ENCODE results near the gene TWNK. TPM values are rescaled to one million over a fixed set of nuclear protein-coding genes. Genes with fewer than 3 reads are reported as not detected.

TWNK gene
- total RNA-seq, 1 experiment from 2014 or later: 13.8 TPM

DNA sequence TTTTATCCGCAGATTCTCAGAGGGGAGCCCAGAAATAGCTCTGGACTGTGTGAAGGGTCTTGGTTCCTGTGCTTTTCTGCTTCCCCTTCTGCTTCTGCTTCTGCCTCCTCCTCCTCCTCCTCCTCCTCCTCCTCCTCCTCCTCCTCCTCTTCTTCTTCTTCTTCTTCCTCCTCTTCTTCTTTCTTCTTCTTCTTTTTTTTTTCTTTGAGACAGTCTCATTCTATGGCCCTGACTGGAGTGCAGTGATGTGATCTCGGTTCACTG lies 32.0 kb downstream of the TWNK start:
- Mint-ChIP-seq H3K27me3 (ENCODE audit: unreplicated experiment) (peaks cover 57% of the 10 kb centered on the region), H3K4me3 (ENCODE audit: low read depth, unreplicated experiment) (no peak overlapping the region), H3K36me3 (ENCODE audit: insufficient read depth, unreplicated experiment) (no peaks in the 10 kb centered on the region), H3K27ac (ENCODE audit: unreplicated experiment) (no peak overlapping the region), H3K4me1 (ENCODE audit: low read depth, unreplicated experiment) (no peaks in the 10 kb centered on the region), H3K9me3 (ENCODE audit: low read depth, unreplicated experiment) (no peaks in the 10 kb centered on the region)
- CTCF ChIA-PET: interaction anchor here (0.5 to 1.6 kb wide), 9 partner anchors 9 to 123 kb away, joined by 3 to 8 read pairs (median 3); partner anchors contain the start of genes PDZD7 and SFXN3
- DNase-seq: no peak
- no TSS peak for BruUV-seq (replicated peaks)
- TF ChIP-seq, protein P1, sequence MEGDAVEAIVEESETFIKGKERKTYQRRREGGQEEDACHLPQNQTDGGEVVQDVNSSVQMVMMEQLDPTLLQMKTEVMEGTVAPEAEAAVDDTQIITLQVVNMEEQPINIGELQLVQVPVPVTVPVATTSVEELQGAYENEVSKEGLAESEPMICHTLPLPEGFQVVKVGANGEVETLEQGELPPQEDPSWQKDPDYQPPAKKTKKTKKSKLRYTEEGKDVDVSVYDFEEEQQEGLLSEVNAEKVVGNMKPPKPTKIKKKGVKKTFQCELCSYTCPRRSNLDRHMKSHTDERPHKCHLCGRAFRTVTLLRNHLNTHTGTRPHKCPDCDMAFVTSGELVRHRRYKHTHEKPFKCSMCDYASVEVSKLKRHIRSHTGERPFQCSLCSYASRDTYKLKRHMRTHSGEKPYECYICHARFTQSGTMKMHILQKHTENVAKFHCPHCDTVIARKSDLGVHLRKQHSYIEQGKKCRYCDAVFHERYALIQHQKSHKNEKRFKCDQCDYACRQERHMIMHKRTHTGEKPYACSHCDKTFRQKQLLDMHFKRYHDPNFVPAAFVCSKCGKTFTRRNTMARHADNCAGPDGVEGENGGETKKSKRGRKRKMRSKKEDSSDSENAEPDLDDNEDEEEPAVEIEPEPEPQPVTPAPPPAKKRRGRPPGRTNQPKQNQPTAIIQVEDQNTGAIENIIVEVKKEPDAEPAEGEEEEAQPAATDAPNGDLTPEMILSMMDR (IDR thresholded peaks at IDR 0.05; ENCODE audit: unreplicated experiment): no peak
- intact Hi-C loops (cut with micrococcal nuclease; ENCODE audit: unreplicated experiment): no loop called here

DNA sequence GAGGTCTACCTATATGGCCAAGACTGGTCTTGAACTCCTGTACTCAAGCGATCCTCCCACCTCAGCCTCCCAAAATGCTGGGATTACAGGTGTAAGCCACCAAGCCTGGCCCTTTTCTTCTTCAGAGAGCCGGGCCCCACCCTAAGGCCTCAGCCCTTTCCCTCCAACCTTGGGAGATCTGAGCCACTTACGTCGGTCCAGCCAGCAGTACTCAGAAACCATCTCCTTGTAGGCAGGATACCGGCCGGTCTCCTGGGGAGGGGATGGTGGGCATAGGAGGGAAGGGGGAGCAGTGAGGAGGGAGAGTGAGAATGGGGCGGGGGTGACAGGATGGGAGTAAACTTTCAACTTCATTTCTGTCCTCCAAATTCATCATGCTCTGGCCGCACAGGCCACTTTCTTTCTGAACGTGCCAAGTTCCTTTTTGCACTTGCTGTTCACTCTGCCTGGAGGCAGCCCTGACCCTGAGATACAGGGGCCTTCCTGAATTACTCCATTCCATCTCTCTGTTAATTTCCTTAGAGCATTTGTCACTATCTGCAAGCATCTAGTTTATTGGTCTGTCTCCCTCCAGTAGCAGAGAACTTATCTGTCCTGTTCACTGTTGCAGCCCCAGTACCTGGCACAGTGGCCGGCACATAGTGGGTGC lies 33.2 kb downstream of the TWNK start:
- Mint-ChIP-seq H3K4me1 (ENCODE audit: low read depth, unreplicated experiment) (no peaks in the 10 kb centered on the region), H3K27me3 (ENCODE audit: unreplicated experiment) (peaks cover 46% of the 10 kb centered on the region), H3K27ac (ENCODE audit: unreplicated experiment) (no peak overlapping the region), H3K9me3 (ENCODE audit: low read depth, unreplicated experiment) (no peaks in the 10 kb centered on the region), H3K4me3 (ENCODE audit: low read depth, unreplicated experiment) (no peak overlapping the region), H3K36me3 (ENCODE audit: insufficient read depth, unreplicated experiment) (no peaks in the 10 kb centered on the region)
- TF ChIP-seq, protein P1 (IDR thresholded peaks at IDR 0.05; ENCODE audit: unreplicated experiment): no peak
- DNase-seq: no peak
- CTCF ChIA-PET: no interaction called here
- no TSS peak for BruUV-seq (replicated peaks)
- intact Hi-C loops (cut with micrococcal nuclease; ENCODE audit: unreplicated experiment): no loop called here

DNA sequence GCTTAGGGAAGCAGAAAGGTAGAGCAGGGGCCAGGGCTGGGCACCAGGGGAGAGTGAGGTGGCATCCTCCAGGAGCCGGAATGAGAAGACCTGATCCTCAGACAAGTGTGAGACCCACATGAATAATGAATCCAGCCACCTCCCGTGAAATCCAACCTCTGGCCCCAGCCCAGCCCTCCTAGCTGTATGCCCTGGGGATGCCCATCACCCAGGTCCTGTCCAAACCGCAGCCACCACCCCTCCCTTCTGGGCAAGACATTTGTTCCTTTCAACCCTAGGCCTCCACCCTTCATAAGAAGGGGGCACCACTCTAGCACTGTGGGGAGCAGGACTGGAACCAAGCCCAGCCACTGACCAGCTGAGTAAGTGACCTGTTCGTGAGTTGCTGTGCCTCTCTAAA lies 33.9 kb downstream of the TWNK start:
- DNase-seq: no peak
- CTCF ChIA-PET: no interaction called here
- TF ChIP-seq, protein P1 (IDR thresholded peaks at IDR 0.05; ENCODE audit: unreplicated experiment): no peak
- peaks cover 39% of the 10 kb centered on the region for H3K27me3 Mint-ChIP-seq (ENCODE audit: unreplicated experiment)
- H3K4me3 Mint-ChIP-seq (ENCODE audit: low read depth, unreplicated experiment): no peak overlapping the region
- H3K4me1 Mint-ChIP-seq (ENCODE audit: low read depth, unreplicated experiment): no peaks in the 10 kb centered on the region
- intact Hi-C loops (cut with micrococcal nuclease; ENCODE audit: unreplicated experiment): no loop called here
- H3K9me3 Mint-ChIP-seq (ENCODE audit: low read depth, unreplicated experiment): no peaks in the 10 kb centered on the region
- no peaks in the 10 kb centered on the region for H3K36me3 Mint-ChIP-seq (ENCODE audit: insufficient read depth, unreplicated experiment)
- no peak overlapping the region for H3K27ac Mint-ChIP-seq (ENCODE audit: unreplicated experiment)
- BruUV-seq (replicated peaks): no TSS peak

DNA sequence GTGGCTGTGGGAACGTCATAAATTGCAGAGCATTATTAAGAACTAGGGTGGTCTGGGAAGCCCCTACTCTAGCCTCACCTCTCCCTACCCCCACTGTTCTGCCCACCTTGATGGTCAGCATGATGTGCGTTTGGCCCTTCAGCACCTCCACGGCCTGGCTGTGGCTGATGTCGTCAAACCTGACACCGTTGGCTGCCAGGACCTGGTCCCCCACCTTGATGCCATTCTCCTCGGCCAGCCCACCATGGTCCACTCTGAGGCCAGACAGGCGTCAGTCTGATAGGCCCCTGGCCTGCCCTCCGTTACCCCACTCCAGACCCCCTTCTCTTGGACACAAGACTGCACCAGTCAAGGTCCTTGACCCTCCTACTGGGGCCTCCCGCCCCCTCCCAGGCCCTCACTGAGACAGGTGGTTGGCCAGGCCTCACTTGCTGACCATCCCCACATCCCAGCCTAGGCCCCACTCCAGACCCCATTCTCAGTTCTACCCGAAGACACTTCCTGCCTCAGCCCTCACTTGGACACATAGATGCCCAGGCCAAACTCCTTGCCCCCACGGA lies 34.4 kb downstream of the TWNK start:
- H3K27me3 Mint-ChIP-seq (ENCODE audit: unreplicated experiment): peaks cover 33% of the 10 kb centered on the region
- no peaks in the 10 kb centered on the region for H3K9me3 Mint-ChIP-seq (ENCODE audit: low read depth, unreplicated experiment)
- DNase-seq: no peak
- TF ChIP-seq, protein P1 (IDR thresholded peaks at IDR 0.05; ENCODE audit: unreplicated experiment): no peak
- H3K36me3 Mint-ChIP-seq (ENCODE audit: insufficient read depth, unreplicated experiment): no peaks in the 10 kb centered on the region
- no TSS peak for BruUV-seq (replicated peaks)
- no peak overlapping the region for H3K4me3 Mint-ChIP-seq (ENCODE audit: low read depth, unreplicated experiment)
- H3K4me1 Mint-ChIP-seq (ENCODE audit: low read depth, unreplicated experiment): no peaks in the 10 kb centered on the region
- intact Hi-C loops (cut with micrococcal nuclease; ENCODE audit: unreplicated experiment): no loop called here
- no peak overlapping the region for H3K27ac Mint-ChIP-seq (ENCODE audit: unreplicated experiment)
- CTCF ChIA-PET: no interaction called here
